Lower leg skin (tissue), 3 donors: ENCODE results near the gene DHRS1.

Experiments used
- CTCF ChIP-seq, 3 donors: fragments of 450-650 bp; IDR thresholded peaks; one replicate each; pipeline ENCODE4 v1.5.1; 2016; ENCODE audit warnings: antibody characterized with exemption in 3 of 3, mild to moderate bottlenecking in 3 of 3, moderate library complexity in 2 of 3
- POLR2A ChIP-seq, 2 donors: fragments of 450-650 bp; IDR thresholded peaks; one replicate each; pipeline ENCODE4 v1.6.1; 2016 to 2017; ENCODE audit warnings: antibody characterized with exemption in 2 of 2, mild to moderate bottlenecking in 1 of 2, moderate library complexity in 1 of 2

GRCh38 chr14:24338843-24339242 lies 39.3 kb upstream of the DHRS1 start:
- TF ChIP-seq CTCF (IDR thresholded peaks at IDR 0.05), result no peak
- TF ChIP-seq POLR2A (IDR thresholded peaks at IDR 0.05), result no peak
